GM19395 (cell line): ENCODE measurements around the gene ZNF606.
"Not testable (repeated sequence)": the region's sequence is repeated elsewhere in the genome, so short reads cannot be mapped to it uniquely, and the experiment has no call there.

Experiments used
- ATAC-seq: cut with Tn5 transposase; IDR thresholded peaks from one replicate; pipeline ENCODE4 v1.9.1; 2021; ENCODE audit warnings: mild to moderate bottlenecking, moderate library complexity; ENCODE audit not compliant: unreplicated experiment

Gene ZNF606

GRCh38 chr19:58014141-58014540, 11.5 kb upstream of the ZNF606 start:
- ATAC-seq, result no peak

GRCh38 chr19:58010507-58010906, 7.9 kb upstream of the ZNF606 start:
- no peak for ATAC-seq

- ATAC-seq, result peak; percentile 82
Measured at GRCh38 chr19:58009666-58010301, 7.2 kb upstream of the ZNF606 start.

- peak; percentile 25 for ATAC-seq
Measured at GRCh38 chr19:58009301-58009665, 6.7 kb upstream of the ZNF606 start.

- not testable (repeated sequence) for ATAC-seq
Measured at GRCh38 chr19:58008877-58009276, 6.3 kb upstream of the ZNF606 start.

GRCh38 chr19:58007285-58007684, 4.7 kb upstream of the ZNF606 start:
- ATAC-seq, result no peak

- no peak for ATAC-seq
Measured at GRCh38 chr19:58003174-58003828, 681 bp upstream of the ZNF606 start.

- peak; percentile 18 for ATAC-seq
Measured at GRCh38 chr19:58001895-58002369, 688 bp downstream of the ZNF606 start.

- ATAC-seq, result no peak
Measured at GRCh38 chr19:58000677-58001076, 1.9 kb downstream of the ZNF606 start.

GRCh38 chr19:57992841-57993240, 9.8 kb downstream of the ZNF606 start:
- no peak for ATAC-seq

GRCh38 chr19:57978586-57979289, 23.9 kb downstream of the ZNF606 start:
- ATAC-seq, result no peak

- ATAC-seq, result no peak
Measured at GRCh38 chr19:57974434-57974833, 28.2 kb downstream of the ZNF606 start, which contains the start of gene C19orf18. TSS of gene C19orf18 (minus strand) at chr19:57974534. CDS start at chr19:57974432, 102 bp downstream.

GRCh38 chr19:57964761-57965160, 37.9 kb downstream of the ZNF606 start:
- ATAC-seq, result no peak

- ATAC-seq, result no peak
Measured at GRCh38 chr19:57961785-57962184, 40.8 kb downstream of the ZNF606 start.

- ATAC-seq, result no peak
Measured at GRCh38 chr19:57954996-57955395, 47.6 kb downstream of the ZNF606 start.

GRCh38 chr19:57949702-57950101, 52.9 kb downstream of the ZNF606 start:
- no peak for ATAC-seq

- no peak for ATAC-seq
Measured at GRCh38 chr19:57949296-57949695, 53.3 kb downstream of the ZNF606 start.

- ATAC-seq, result peak; percentile 89
Measured at GRCh38 chr19:57947419-57948134, 55.0 kb downstream of the ZNF606 start, which contains the start of gene ZNF256. TSS of gene ZNF256 (minus strand) at chr19:57947706. CDS start at chr19:57947474, 232 bp downstream.

GRCh38 chr19:57947088-57947418, 55.6 kb downstream of the ZNF606 start:
- ATAC-seq, result peak; percentile 6

- ATAC-seq, result no peak
Measured at GRCh38 chr19:57946316-57946715, 56.3 kb downstream of the ZNF606 start.

- ATAC-seq, result no peak
Measured at GRCh38 chr19:57941593-57941992, 61.0 kb downstream of the ZNF606 start.
